C4-2B (cell line): ENCODE results near the gene SEC16A.

Experiments
- H3K27ac ChIP-seq: fragments of 450-650 bp; 2 replicates; pipeline ENCODE4 v1.5.1; 2017
- ZFX ChIP-seq: fragments of 450-650 bp; IDR thresholded peaks from 2 replicates; pipeline ENCODE4 v1.6.1; 2017
- TF ChIP-seq, protein P1 (sequence below): fragments of 450-650 bp; conservative IDR thresholded peaks from 2 replicates; pipeline ENCODE4 v1.5.1; 2017; ENCODE audit warnings: mild to moderate bottlenecking

Gene SEC16A

DNA sequence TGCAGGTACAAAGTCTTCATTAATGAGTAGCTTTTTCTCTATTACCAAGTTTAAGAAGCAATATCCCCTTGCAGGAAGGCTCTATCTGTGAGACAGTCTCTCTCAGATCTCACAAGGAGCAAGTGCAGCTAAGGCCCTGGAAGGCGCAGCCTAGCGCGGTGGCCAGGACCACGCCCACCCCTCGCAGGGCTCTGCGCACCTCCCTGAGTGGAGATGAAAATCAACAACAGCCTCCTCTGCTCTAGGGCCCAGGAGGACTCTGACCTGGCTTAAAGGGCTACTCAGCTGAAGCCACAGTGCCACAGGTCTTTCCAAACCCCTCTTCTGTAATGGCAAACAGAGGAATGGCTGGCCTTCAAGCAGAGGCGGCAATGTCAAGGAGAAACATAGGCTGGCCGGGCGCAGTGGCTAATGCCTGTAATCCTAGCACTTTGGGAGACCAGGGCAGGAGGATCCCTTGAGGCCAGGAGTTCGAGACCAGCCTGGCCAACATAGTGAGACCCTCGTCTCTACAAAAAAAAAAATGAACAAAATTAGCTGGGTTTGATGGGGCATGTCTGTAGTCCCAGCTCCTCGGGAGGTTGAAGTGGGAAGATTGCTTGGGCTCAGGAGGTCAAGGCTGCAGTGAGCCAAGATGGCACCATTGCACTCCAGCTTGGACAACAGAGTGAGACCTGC is 11.9 kb downstream of the SEC16A start:
- H3K27ac ChIP-seq = no peak overlapping the region
- TF ChIP-seq, protein P1, sequence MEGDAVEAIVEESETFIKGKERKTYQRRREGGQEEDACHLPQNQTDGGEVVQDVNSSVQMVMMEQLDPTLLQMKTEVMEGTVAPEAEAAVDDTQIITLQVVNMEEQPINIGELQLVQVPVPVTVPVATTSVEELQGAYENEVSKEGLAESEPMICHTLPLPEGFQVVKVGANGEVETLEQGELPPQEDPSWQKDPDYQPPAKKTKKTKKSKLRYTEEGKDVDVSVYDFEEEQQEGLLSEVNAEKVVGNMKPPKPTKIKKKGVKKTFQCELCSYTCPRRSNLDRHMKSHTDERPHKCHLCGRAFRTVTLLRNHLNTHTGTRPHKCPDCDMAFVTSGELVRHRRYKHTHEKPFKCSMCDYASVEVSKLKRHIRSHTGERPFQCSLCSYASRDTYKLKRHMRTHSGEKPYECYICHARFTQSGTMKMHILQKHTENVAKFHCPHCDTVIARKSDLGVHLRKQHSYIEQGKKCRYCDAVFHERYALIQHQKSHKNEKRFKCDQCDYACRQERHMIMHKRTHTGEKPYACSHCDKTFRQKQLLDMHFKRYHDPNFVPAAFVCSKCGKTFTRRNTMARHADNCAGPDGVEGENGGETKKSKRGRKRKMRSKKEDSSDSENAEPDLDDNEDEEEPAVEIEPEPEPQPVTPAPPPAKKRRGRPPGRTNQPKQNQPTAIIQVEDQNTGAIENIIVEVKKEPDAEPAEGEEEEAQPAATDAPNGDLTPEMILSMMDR = no peak
- no peak for TF ChIP-seq ZFX

DNA sequence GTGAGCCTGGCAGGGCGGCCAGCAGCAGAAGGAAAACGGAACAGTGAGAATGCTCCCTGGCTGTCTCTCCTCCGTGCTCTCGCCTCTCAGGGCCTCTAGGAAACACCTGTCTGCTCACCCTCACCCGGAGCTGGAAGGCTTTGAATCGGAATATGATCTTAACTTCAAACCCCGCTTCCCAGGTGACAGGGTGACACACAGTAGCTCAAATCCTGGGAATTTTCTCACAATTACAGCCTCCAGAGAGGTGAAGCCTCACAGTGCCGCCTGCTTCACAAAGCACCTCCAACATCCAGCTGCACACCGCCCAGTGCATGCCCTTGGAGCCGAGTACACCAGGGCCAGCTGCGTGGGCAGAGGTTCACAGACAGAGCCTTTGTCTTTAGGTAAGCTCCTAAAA is 12.5 kb downstream of the SEC16A start:
- no peak for TF ChIP-seq ZFX
- TF ChIP-seq, protein P1 = no peak
- no peak overlapping the region for H3K27ac ChIP-seq

DNA sequence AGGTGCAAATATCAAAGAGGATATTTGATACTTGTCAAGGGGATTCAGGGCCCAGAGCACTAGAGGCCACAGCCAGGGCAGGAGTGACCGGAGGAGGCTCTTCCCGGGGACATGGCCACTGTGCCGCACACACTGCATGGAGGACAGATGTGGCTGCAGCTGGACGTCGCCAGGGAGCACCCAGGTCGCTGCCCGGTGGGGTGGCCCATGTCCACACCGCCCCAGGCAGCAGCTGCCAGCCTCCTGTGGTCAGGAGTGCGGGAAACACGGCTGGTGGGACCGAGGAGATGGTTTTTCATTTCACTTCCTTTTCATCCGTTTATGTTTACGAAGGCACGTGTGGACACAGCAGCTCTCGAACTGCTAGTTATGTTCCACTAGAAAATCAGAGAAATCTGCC is 15.1 kb downstream of the SEC16A start:
- TF ChIP-seq ZFX = no peak
- TF ChIP-seq, protein P1 = no peak
- no peak overlapping the region for H3K27ac ChIP-seq

DNA sequence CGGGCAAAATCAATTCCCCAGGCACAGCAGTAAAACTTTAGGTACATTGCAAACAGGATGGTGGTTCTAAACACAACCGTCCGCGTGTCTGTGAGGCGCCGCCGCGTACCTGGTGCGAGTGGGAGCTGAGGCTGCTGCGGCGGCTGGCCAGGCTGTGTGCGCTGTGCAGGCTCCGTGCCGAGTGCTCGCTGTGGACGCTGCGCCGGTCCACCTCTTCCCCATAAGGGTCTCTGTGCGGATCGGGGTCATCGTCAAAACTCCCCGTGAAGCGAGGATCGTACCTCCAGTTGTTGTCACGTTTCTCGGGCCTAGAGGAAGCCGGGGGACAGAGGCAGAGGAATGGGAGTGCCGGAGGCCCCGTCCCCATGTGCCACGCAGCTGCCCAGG is 16.7 kb downstream of the SEC16A start:
- no peak for TF ChIP-seq ZFX
- TF ChIP-seq, protein P1 = no peak
- no peak overlapping the region for H3K27ac ChIP-seq

DNA sequence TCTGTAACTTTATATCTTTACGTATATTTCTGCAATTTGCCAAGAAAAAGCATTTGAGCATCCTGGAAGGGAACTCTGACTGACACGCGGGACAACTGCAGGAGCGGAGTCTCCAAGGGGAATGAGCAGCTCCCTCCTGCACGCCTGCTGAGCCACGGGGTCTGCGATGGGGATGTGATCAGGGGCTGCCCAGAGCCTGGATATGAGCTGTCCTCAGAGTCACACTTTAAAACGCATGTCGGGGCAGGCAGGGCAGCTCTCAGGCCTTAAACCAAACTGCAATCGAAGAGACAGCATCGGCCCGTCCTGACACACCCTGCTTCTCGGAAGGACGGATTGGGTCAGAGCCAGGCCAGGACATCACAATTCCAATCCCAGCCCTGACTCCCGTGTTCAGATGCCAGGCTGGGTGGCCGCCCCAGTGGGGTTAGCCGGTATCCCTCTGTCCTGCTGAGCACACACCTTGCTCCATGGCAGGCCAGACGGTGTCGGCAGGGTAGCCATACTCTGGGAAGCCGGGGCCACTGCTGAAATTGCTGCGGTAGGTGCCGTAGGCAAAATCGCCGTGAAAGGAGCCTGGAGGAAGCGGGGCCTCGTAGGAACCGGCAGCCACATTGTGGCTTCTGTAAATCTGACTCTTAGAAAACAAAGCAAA is 17.2 kb downstream of the SEC16A start:
- H3K27ac ChIP-seq = no peak overlapping the region
- TF ChIP-seq, protein P1 = no peak
- no peak for TF ChIP-seq ZFX

DNA sequence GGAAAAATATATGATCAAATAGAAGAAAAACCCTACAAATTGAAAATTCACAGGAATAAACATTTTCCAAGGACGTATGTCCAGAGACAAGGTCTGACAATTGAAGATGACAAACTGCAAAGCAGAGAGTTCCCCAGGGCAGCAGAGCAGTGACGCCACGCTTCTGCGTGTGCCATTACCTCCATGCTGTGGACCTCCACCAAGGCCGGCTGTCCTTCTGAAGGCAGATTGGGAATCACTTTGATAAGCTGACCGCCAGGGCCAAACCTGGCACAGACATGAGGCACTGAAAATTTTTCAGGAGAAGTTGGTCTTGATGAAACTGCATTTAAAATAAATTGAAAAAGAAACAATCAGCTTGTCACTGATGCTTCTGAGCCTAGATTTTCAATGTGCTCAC is 18.6 kb downstream of the SEC16A start:
- H3K27ac ChIP-seq = no peak overlapping the region
- TF ChIP-seq ZFX = no peak
- TF ChIP-seq, protein P1 = no peak

DNA sequence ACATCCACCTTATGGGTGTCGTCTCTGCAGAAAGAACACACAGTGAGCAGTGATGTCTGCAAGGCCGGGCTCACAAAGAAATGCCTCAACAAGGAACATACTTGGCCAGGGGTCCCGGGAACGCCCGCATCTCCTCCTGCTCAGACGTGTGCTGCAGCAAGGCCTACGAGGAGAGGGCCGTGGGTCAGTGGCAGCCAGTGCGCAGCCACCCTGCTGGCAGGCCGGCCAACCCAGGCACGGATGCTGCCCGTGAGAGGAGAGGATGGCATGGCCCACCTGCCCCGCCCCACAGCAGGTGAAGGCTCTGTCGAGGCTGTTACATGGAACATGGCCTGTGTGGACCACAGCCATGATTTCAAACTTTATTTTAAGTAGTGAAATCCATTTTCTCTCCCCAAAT is 19.3 kb downstream of the SEC16A start:
- no peak for TF ChIP-seq ZFX
- TF ChIP-seq, protein P1 = no peak
- H3K27ac ChIP-seq = no peak overlapping the region
